HG02870 (cell line): ENCODE data around the gene PODXL.

ENCODE experiments used
- ATAC-seq: cut with Tn5 transposase; IDR thresholded peaks from one replicate; pipeline ENCODE4 v1.9.1; 2021; ENCODE audit warnings: mild to moderate bottlenecking, moderate library complexity; ENCODE audit not compliant: unreplicated experiment

PODXL gene

GRCh38 chr7:131568510-131568909, 12.1 kb upstream of the PODXL start:
- ATAC-seq: no peak

- no peak for ATAC-seq
Observed at GRCh38 chr7:131564640-131565039, 8.2 kb upstream of the PODXL start.

GRCh38 chr7:131563918-131564317, 7.5 kb upstream of the PODXL start:
- no peak for ATAC-seq

- ATAC-seq: no peak
Observed at GRCh38 chr7:131562941-131563340, 6.5 kb upstream of the PODXL start.

GRCh38 chr7:131560061-131560460, 3.6 kb upstream of the PODXL start:
- no peak for ATAC-seq

GRCh38 chr7:131557652-131558385, 1.4 kb upstream of the PODXL start:
- no peak for ATAC-seq

GRCh38 chr7:131556909-131557651, 652 bp upstream of the PODXL start:
- ATAC-seq: no peak

- no peak for ATAC-seq
Observed at GRCh38 chr7:131555552-131556052, 826 bp downstream of the PODXL start.

- no peak for ATAC-seq
Observed at GRCh38 chr7:131554880-131555516, 1.4 kb downstream of the PODXL start.

GRCh38 chr7:131553931-131554330, 2.5 kb downstream of the PODXL start:
- ATAC-seq: no peak

GRCh38 chr7:131552053-131552452, 4.4 kb downstream of the PODXL start:
- no peak for ATAC-seq

GRCh38 chr7:131550846-131551245, 5.6 kb downstream of the PODXL start:
- no peak for ATAC-seq

GRCh38 chr7:131548371-131548770, 8.1 kb downstream of the PODXL start:
- no peak for ATAC-seq

- no peak for ATAC-seq
Observed at GRCh38 chr7:131547589-131547988, 8.8 kb downstream of the PODXL start.

GRCh38 chr7:131546583-131547141, 9.8 kb downstream of the PODXL start:
- no peak for ATAC-seq

GRCh38 chr7:131546126-131546525, 10.3 kb downstream of the PODXL start:
- ATAC-seq: no peak

GRCh38 chr7:131544449-131545301, 11.8 kb downstream of the PODXL start:
- no peak for ATAC-seq

GRCh38 chr7:131544021-131544420, 12.4 kb downstream of the PODXL start:
- ATAC-seq: no peak

- ATAC-seq: no peak
Observed at GRCh38 chr7:131543298-131543697, 13.1 kb downstream of the PODXL start.

- no peak for ATAC-seq
Observed at GRCh38 chr7:131540491-131541162, 15.8 kb downstream of the PODXL start.
